ENCODE data around the gene GNAI2. TPM values are rescaled to one million over a fixed set of nuclear protein-coding genes. Genes with fewer than 3 reads are reported as not detected.

Gene GNAI2
- total and polyA plus RNA-seq, 8 donors = 26.9 to 104 (median 51.9) TPM

DNA sequence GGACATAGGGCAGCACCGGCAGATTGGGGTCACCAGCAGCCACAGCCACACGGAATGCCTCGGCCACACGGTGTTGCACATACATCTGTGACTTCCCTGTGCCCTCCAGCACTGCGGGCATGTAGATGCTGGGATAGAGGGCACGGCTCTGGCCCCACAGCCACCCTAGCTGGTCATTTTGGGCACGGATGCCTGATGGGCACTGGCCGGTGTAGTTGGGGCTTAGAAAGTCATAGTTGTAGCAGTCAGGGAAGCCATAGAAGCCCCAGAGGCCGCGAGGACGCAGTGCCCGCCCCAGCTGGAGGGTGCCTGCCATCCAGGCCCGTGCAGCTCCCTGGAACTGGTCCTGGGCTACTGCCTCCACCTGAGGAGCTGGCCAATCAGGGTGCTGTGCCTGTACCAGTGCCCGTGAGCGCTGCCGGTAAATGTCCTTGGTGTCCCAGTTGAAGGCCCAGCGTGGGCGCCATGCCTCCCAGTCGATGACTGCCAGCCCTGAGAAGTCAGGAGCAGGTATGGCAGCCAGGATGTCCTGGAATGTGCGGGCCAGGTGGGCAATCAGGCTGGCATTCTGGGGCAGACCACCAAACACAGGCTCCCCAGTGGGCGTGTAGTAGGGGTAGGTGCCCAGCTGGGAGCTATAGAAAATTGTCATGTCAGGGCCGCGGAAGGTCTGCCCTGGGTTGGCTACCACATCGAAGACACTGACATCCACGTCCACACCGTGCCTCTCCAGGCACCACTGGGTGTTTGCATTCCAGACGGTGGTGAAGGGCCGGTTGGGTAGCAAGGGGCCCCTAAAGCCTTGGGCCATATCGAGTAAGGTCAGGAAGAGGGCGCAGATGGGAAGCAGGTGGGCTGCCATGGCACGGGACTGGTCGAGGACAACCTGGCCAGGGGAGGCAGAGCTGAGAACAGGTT, 66.3 kb downstream of the GNAI2 start:
- Histone ChIP-seq H3K9me3 (no peaks in the 10 kb centered on the region), H3K4me1 (peaks cover 11 to 14% (median 11%) of the 10 kb centered on the region in 3 donors), H3K4me3 (peak overlapping the region in 2 of 4 donors; percentile 18 to 26), H3K27ac (peak overlapping the region; percentile 58 to 78 (median 70)), H3K27me3 (no peaks in the 10 kb centered on the region), H3K36me3 (no peaks in the 10 kb centered on the region)
- DNase-seq = peak in 1 of 6 donors; percentile 30
- no peak for FAIRE-seq
- WGBS, 2 donors = 81 to 84% methylated on average over 32 of the region's 32 CpGs
- intact Hi-C loops (cut with DNase I) = no loop called here
- ATAC-seq = no peak
- TF ChIP-seq, protein P1, sequence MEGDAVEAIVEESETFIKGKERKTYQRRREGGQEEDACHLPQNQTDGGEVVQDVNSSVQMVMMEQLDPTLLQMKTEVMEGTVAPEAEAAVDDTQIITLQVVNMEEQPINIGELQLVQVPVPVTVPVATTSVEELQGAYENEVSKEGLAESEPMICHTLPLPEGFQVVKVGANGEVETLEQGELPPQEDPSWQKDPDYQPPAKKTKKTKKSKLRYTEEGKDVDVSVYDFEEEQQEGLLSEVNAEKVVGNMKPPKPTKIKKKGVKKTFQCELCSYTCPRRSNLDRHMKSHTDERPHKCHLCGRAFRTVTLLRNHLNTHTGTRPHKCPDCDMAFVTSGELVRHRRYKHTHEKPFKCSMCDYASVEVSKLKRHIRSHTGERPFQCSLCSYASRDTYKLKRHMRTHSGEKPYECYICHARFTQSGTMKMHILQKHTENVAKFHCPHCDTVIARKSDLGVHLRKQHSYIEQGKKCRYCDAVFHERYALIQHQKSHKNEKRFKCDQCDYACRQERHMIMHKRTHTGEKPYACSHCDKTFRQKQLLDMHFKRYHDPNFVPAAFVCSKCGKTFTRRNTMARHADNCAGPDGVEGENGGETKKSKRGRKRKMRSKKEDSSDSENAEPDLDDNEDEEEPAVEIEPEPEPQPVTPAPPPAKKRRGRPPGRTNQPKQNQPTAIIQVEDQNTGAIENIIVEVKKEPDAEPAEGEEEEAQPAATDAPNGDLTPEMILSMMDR (IDR thresholded peaks at IDR 0.05) = no peak

DNA sequence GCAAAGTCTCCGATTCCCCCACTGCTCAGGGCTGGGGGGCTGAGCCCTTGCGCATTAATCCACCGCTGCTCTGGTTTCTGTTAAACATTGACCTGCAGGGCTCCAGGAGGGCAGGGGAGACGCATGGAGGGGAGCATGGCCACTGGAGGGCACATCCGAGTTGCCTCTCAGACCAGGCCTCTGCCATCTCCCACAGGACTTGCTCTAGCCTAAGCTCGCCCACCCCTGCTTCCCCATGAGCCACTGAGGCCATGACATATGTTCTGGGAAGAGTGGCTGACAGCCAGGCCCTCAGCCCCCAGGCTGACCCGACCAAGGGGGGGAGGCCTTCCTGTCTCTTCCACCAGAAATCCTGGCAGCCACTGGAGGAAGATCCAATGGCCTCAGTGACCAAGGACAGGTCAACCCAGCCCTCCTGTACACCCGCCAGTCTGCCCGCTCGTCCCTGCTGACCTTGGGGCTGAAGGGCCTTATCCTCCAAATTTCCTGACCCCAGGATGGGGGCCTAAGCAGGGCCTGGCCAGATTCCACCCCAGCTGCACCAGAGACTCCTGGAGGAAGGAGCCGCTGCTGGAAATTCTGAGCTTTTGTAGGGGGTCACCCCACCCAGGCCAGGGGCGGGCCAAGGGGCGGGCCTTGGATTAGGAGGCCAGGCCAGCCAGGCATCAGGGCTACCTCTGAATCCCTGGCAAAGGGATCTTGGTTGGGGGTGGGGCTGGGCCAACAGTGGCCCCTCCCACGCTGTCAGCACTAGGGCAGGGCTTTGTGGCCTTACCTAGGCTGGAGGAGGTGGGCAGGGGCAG, 67.2 kb downstream of the GNAI2 start, which contains the start of gene HYAL1:
HYAL1 (minus strand) TSS at position 562 of the 803 bp plus-strand sequence. CDS start 618 bp downstream, outside the sequence.
- ATAC-seq (peak in 3 of 4 donors; percentile 3 to 27 (median 23)), FAIRE-seq (no peak), DNase-seq (peak in 5 of 6 donors; percentile 58 to 88 (median 73))
- WGBS, 2 donors = 45 to 52% methylated on average over 14 of the region's 14 CpGs
- peaks cover 11 to 14% (median 11%) of the 10 kb centered on the region in 3 donors for H3K4me1 ChIP-seq
- H3K36me3 ChIP-seq = no peaks in the 10 kb centered on the region
- intact Hi-C loops (cut with DNase I) = no loop called here
- H3K4me3 ChIP-seq = peak within 1 kb of the TSS in 2 of 4 donors; percentile 18 to 26
- no peaks in the 10 kb centered on the region for H3K27me3 ChIP-seq
- peak within 1 kb of the TSS; percentile 58 to 78 (median 70) for H3K27ac ChIP-seq
- H3K9me3 ChIP-seq = no peaks in the 10 kb centered on the region
- TF ChIP-seq, protein P1 (IDR thresholded peaks at IDR 0.05) = no peak

- no peak overlapping the region for H3K4me3 ChIP-seq
- H3K9me3 ChIP-seq = no peaks in the 10 kb centered on the region
- TF ChIP-seq, protein P1 (IDR thresholded peaks at IDR 0.05) = no peak
- no peak for FAIRE-seq
- no peaks in the 10 kb centered on the region for H3K27me3 ChIP-seq
- H3K27ac ChIP-seq = no peak overlapping the region
- peaks cover 8 to 12% (median 8%) of the 10 kb centered on the region in 3 donors for H3K4me1 ChIP-seq
- DNase-seq = no peak
- H3K36me3 ChIP-seq = no peaks in the 10 kb centered on the region
- no peak for ATAC-seq
- intact Hi-C loops (cut with DNase I) = no loop called here
These were observed 68.6 kb downstream of the GNAI2 start for GRCh38 chr3:50304601-50305000.

Small RNAs within 50 kb of the gene (microRNA-seq; reads per million reads assigned to microRNA genes)
- 0 to 0.39 reads per million in 2 donors for gene MIR5787

Other genes starting within 250 kb of the GNAI2 start
- gene RBM5, start 147.3 kb upstream of the GNAI2 start, total RNA-seq = 10 to 100 TPM; 42.5 to 96.9 (median 65.1) TPM
- gene RBM5, start 147.3 kb upstream of the GNAI2 start, polyA plus RNA-seq = 100 to 1,000 TPM in 1 of 2 donors, 10 to 100 TPM in 1; 97.2 to 186 TPM
- 1 to 10 TPM; 1.4 to 7.7 (median 2.9) TPM for gene SEMA3F, start 80.9 kb upstream of the GNAI2 start, total RNA-seq
- gene SEMA3F, start 80.9 kb upstream of the GNAI2 start, polyA plus RNA-seq = 1 to 10 TPM; 7.1 to 8.8 TPM
- not detected for gene GNAT1, start 44.6 kb upstream of the GNAI2 start, total RNA-seq
- not detected for gene GNAT1, start 44.6 kb upstream of the GNAI2 start, polyA plus RNA-seq
- 10 to 100 TPM; 21.2 to 57.9 (median 38.6) TPM for gene SLC38A3, start 30.9 kb upstream of the GNAI2 start, total RNA-seq
- gene SLC38A3, start 30.9 kb upstream of the GNAI2 start, polyA plus RNA-seq = 10 to 100 TPM; 35.2 to 40.8 TPM
- gene SEMA3B, start 32.9 kb downstream of the GNAI2 start, total RNA-seq = 10 to 100 TPM; 27.5 to 53.5 (median 33.2) TPM
- gene SEMA3B, start 32.9 kb downstream of the GNAI2 start, polyA plus RNA-seq = 100 to 1,000 TPM; 118 to 223 TPM
- under 1 TPM in 1 of 6 donors, not detected in 5; 0.12 TPM for gene LSMEM2, start 42.9 kb downstream of the GNAI2 start, total RNA-seq
- gene LSMEM2, start 42.9 kb downstream of the GNAI2 start, polyA plus RNA-seq = 1 to 10 TPM in 1 of 2 donors, under 1 TPM in 1; 0.15 to 2.1 TPM
- gene IFRD2, start 56.2 kb downstream of the GNAI2 start, total RNA-seq = 10 to 100 TPM; 47.1 to 81.6 (median 55.1) TPM
- gene IFRD2, start 56.2 kb downstream of the GNAI2 start, polyA plus RNA-seq = 100 to 1,000 TPM; 101 to 117 TPM
- 1 to 10 TPM in 1 of 6 donors, under 1 TPM in 5; 0.46 to 1.3 (median 0.65) TPM for gene HYAL3, start 63.2 kb downstream of the GNAI2 start, total RNA-seq
- 1 to 10 TPM; 1.6 to 2.1 TPM for gene HYAL3, start 63.2 kb downstream of the GNAI2 start, polyA plus RNA-seq
- 1 to 10 TPM; 2.6 to 6.6 (median 5.0) TPM for gene NAA80, start 63.2 kb downstream of the GNAI2 start, total RNA-seq
- gene NAA80, start 63.2 kb downstream of the GNAI2 start, polyA plus RNA-seq = 10 to 100 TPM; 13.0 to 15.6 TPM
- gene HYAL1, start 67.4 kb downstream of the GNAI2 start, total RNA-seq = 1 to 10 TPM; 3.1 to 7.1 (median 5.7) TPM
- 10 to 100 TPM in 1 of 2 donors, 1 to 10 TPM in 1; 8.2 to 11.7 TPM for gene HYAL1, start 67.4 kb downstream of the GNAI2 start, polyA plus RNA-seq
- 10 to 100 TPM in 4 of 6 donors, 1 to 10 TPM in 2; 6.3 to 22.1 (median 13.3) TPM for gene HYAL2, start 86.5 kb downstream of the GNAI2 start, total RNA-seq
- gene HYAL2, start 86.5 kb downstream of the GNAI2 start, polyA plus RNA-seq = 10 to 100 TPM; 28.4 to 39.5 TPM
- 10 to 100 TPM; 10.2 to 18.7 (median 16.1) TPM for gene TUSC2, start 92.0 kb downstream of the GNAI2 start, total RNA-seq
- 10 to 100 TPM; 20.8 to 21.8 TPM for gene TUSC2, start 92.0 kb downstream of the GNAI2 start, polyA plus RNA-seq
- 10 to 100 TPM; 10.3 to 23.0 (median 12.2) TPM for gene RASSF1, start 104.6 kb downstream of the GNAI2 start, total RNA-seq
- gene RASSF1, start 104.6 kb downstream of the GNAI2 start, polyA plus RNA-seq = 10 to 100 TPM; 17.5 to 29.5 TPM
- gene ZMYND10, start 109.5 kb downstream of the GNAI2 start, total RNA-seq = 1 to 10 TPM in 3 of 6 donors, under 1 TPM in 3; 0.35 to 1.3 (median 1.1) TPM
- 1 to 10 TPM; 5.1 to 8.3 TPM for gene ZMYND10, start 109.5 kb downstream of the GNAI2 start, polyA plus RNA-seq
- 10 to 100 TPM; 17.1 to 29.2 (median 18.6) TPM for gene NPRL2, start 114.6 kb downstream of the GNAI2 start, total RNA-seq
- gene NPRL2, start 114.6 kb downstream of the GNAI2 start, polyA plus RNA-seq = 10 to 100 TPM; 40.9 to 41.8 TPM
- gene CYB561D2, start 114.7 kb downstream of the GNAI2 start, total RNA-seq = 10 to 100 TPM in 4 of 6 donors, 1 to 10 TPM in 2; 8.6 to 14.2 (median 12.8) TPM
- gene CYB561D2, start 114.7 kb downstream of the GNAI2 start, polyA plus RNA-seq = 10 to 100 TPM; 15.3 to 30.4 TPM
- gene TMEM115, start 123.3 kb downstream of the GNAI2 start, total RNA-seq = 10 to 100 TPM; 13.8 to 22.3 (median 16.1) TPM
- 10 to 100 TPM; 25.0 to 29.2 TPM for gene TMEM115, start 123.3 kb downstream of the GNAI2 start, polyA plus RNA-seq

Data from pancreas (tissue), 10 donors.